Memory B cell (primary cell): ENCODE results near the gene SP4.

ENCODE experiments used
- ATAC-seq: fragments of 150-1000 bp; cut with Tn5 transposase; 2 replicates; pipeline ENCODE4 v1.10.0; 2021; ENCODE audit warnings: low read depth, mild to moderate bottlenecking, moderate library complexity
- DNase-seq, 2 donors: peaks; one replicate each; pipeline ENCODE4 v3.0.0; 2022; ENCODE audit warnings: low spot score in 2 of 2
- H3K27ac Mint-ChIP-seq: one replicate; pipeline ENCODE4 v1.8.0; 2022; ENCODE audit warnings: mild to moderate bottlenecking, moderate library complexity, mixed read lengths
- H3K27me3 Mint-ChIP-seq: one replicate; pipeline ENCODE4 v1.8.0; 2022; ENCODE audit warnings: mixed read lengths
- H3K36me3 Mint-ChIP-seq: one replicate; pipeline ENCODE4 v1.8.0; 2022; ENCODE audit warnings: mild to moderate bottlenecking, mixed read lengths
- H3K4me1 Mint-ChIP-seq: one replicate; pipeline ENCODE4 v1.8.0; 2022; ENCODE audit warnings: mixed read lengths
- H3K4me3 Mint-ChIP-seq: one replicate; pipeline ENCODE4 v1.8.0; 2022; ENCODE audit warnings: mild to moderate bottlenecking, moderate library complexity, mixed read lengths
- H3K9me3 Mint-ChIP-seq: one replicate; pipeline ENCODE4 v1.8.0; 2022; ENCODE audit warnings: mixed read lengths

SP4 gene

DNA sequence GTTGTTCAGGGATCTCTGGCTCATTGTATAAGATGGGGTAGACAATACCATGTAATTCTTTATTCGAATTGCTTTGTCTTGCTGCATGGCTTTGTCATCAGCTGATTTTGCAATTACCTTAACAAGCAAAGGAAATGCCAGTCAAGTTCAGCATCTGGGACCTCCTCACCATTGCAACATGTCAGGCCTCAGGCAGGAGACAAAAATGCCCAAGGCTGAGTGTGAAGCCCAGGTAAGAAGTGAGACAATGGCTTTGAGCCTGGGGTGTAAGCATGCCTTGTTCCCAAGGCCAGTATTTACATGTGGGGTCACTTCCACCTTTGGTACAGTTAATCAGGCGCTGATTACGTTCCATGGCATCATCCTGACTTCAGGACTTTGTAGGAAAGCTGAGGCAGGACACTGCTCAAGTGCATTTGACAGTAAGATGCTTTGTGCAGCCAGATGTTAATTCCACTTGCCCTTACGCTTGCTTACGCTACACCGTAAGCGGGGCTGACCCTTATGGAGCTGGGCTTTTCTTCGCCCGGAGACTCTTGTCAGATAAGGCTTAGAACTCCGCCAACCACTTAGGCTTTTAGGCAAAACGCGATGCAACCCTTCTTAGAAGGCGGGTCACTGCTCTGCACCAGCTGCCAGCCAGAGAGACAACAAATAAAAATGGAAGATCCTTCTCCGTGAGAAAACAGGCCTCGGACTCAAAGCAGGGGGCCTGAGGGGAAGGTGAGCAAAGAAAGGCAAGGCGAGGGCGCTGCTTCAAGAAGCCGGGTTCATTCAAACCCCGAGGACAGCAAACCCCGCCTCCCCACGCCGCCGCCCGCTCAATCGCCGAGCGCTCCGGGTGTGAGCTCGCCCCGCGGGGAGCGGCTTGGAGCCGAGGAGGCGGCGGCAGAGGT lies 1.3 kb upstream of the SP4 start:
- no peak for ATAC-seq
- H3K27me3 Mint-ChIP-seq: no peaks in the 10 kb centered on the region

DNA sequence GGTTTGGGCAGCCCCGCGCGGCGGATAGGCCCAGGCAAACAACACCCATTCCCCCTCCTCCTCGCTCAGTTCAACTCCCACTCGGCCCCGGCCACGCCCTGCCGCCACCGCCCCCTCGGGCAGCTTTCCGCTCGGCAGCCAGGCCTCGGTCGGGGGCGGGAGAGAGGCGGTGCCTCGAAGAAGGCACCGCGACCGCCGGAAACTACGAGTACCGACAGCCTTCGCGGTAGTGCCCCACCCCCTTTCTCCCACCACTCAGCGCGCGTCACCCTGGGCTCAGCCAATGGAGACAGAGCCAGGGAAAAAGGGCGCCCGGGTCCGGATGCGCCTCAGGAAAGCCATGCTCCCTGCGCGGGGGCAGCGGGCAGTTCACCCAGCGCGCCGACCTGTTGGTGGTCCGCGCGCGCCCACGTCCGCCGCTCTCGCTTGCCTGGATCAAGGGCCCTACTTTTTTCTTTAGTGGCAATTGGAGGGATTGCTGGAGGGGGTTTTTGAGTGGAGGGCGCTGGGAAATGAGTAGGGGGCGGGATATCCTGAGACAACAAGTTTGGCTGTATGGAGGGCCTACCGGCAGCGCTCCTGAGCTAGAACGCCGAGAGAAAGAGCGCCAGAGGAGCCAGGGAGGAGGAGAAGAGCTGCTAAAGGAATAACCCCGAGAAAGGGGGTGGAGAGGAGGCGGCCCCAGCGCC lies 557 bp upstream of the SP4 start:
- ATAC-seq (peak; percentile 71), DNase-seq (peak; percentile 97 to 100)
- peaks cover 27% of the 10 kb centered on the region for H3K4me1 Mint-ChIP-seq
- H3K9me3 Mint-ChIP-seq: no peaks in the 10 kb centered on the region
- H3K27ac Mint-ChIP-seq: peak overlapping the region; percentile 97
- H3K27me3 Mint-ChIP-seq: no peaks in the 10 kb centered on the region
- H3K36me3 Mint-ChIP-seq: peaks cover 15% of the 10 kb centered on the region
- peak overlapping the region; percentile 100 for H3K4me3 Mint-ChIP-seq

More for the DNA sequence above, 1.3 kb upstream of the SP4 start:
- H3K9me3 Mint-ChIP-seq: no peaks in the 10 kb centered on the region
- DNase-seq: no peak
- peaks cover 15% of the 10 kb centered on the region for H3K36me3 Mint-ChIP-seq
- H3K4me1 Mint-ChIP-seq: peaks cover 23% of the 10 kb centered on the region
- peak overlapping the region; percentile 97 for H3K27ac Mint-ChIP-seq
- peak overlapping the region; percentile 100 for H3K4me3 Mint-ChIP-seq

DNA sequence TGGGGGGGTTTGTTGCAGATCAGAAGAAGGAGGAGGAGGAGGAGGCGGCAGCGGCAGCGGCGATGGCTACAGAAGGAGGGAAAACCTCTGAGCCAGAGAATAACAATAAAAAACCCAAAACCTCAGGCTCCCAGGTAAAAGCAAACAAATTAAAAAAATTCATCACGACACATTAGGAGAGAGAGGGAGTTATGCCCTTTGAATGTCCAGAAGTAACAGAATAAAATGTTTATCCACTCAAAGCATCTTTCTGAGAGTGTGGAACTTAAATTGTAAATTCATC lies 717 bp downstream of the SP4 start:
- Mint-ChIP-seq H3K4me3 (peak overlapping the region; percentile 100), H3K36me3 (peaks cover 17% of the 10 kb centered on the region), H3K4me1 (peaks cover 36% of the 10 kb centered on the region), H3K27ac (peak overlapping the region; percentile 97), H3K9me3 (no peaks in the 10 kb centered on the region), H3K27me3 (no peaks in the 10 kb centered on the region)
- ATAC-seq (no peak), DNase-seq (no peak)

DNA sequence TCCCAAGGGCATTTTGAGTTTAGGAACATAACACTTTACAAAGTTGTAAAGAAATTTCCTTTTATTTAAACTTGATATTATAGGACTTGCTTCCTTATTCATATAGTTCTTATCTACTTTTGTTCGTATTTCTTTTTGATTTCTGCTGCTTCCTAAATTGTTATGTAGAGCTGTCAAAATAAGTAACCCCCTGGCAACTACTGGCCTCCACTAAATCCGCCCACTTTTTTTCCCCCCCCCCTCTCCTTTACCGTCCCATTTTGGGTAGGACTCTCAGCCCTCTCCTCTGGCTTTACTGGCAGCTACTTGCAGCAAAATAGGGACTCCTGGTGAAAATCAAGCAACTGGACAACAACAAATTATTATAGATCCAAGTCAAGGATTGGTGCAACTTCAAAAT lies 1.1 kb downstream of the SP4 start:
- Mint-ChIP-seq H3K27ac (peak overlapping the region; percentile 97), H3K9me3 (no peaks in the 10 kb centered on the region), H3K4me1 (peaks cover 37% of the 10 kb centered on the region), H3K4me3 (peak overlapping the region; percentile 100), H3K27me3 (no peaks in the 10 kb centered on the region), H3K36me3 (peaks cover 17% of the 10 kb centered on the region)
- ATAC-seq (no peak), DNase-seq (no peak)

DNA sequence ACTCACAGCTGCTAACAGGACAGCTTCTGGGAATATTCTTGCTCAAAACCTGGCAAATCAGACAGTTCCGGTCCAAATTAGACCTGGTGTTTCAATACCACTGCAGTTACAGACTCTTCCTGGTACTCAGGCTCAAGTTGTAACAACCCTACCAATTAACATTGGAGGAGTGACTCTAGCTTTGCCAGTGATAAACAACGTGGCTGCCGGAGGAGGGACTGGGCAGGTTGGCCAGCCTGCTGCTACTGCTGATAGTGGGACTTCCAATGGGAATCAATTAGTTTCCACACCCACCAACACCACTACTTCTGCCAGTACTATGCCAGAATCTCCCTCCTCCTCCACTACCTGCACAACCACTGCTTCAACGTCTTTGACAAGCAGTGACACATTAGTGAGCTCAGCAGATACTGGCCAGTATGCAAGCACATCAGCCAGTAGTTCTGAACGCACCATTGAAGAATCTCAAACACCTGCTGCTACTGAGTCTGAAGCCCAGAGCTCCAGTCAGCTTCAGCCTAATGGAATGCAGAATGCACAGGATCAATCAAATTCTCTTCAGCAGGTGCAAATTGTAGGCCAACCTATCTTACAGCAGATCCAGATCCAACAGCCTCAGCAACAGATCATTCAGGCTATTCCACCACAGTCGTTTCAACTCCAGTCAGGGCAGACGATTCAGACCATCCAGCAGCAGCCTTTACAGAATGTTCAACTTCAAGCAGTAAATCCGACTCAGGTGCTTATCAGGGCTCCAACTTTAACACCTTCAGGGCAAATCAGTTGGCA lies 2.1 kb downstream of the SP4 start:
- Mint-ChIP-seq H3K27me3 (no peaks in the 10 kb centered on the region), H3K9me3 (no peaks in the 10 kb centered on the region), H3K27ac (peak overlapping the region; percentile 63), H3K36me3 (peaks cover 17% of the 10 kb centered on the region), H3K4me1 (peaks cover 42% of the 10 kb centered on the region), H3K4me3 (peak overlapping the region; percentile 100)
- DNase-seq (no peak), ATAC-seq (no peak)

DNA sequence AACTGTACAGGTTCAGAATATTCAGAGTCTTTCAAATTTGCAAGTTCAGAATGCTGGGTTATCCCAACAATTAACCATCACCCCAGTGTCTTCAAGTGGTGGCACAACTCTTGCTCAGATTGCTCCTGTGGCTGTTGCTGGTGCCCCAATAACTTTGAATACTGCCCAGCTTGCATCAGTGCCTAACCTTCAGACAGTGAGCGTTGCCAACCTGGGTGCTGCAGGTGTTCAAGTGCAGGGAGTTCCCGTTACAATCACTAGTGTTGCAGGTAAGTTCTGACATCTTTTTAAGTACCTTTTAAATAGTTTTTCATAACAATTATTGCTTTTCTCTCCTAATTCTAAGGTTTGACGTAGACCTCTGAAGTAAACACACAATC lies 2.7 kb downstream of the SP4 start:
- Mint-ChIP-seq H3K27ac (peak overlapping the region; percentile 63), H3K36me3 (peaks cover 17% of the 10 kb centered on the region), H3K27me3 (no peaks in the 10 kb centered on the region)

DNA sequence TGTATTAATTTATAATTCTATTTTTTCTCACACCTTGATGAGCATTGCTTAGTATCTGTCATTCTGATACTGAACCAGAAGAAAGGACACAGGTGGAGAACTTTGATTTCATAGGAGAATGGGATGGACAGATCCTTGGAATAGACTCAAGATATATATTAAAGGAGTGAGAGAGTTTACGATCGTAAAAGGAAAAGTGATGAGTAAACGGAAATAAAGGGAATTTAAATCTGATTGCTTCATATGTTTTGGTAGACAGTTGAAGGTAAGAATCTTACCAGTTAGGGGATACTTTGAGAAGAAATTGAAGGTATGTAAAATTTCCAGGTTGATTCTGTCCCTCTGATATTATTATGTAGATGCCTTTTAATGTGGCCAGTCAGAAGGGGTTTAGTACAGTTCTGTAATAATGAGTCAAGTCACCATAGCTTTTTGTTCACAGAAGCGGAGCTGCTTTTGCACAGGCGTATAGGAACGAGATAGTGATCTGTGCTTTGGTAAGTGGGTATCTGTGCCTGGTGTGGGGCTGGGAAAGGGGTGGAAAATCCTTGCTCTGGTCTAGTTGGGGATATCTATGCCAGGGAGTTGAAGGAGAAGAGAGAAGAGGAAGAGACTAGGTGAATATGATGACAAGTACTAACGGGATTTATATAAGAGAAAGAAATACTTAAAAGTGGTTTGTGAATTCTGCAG lies 15.4 kb downstream of the SP4 start:
- ATAC-seq (no peak), DNase-seq (no peak)
- Mint-ChIP-seq H3K27me3 (no peaks in the 10 kb centered on the region), H3K4me3 (no peak overlapping the region), H3K36me3 (peaks cover 38% of the 10 kb centered on the region), H3K27ac (no peak overlapping the region), H3K4me1 (peaks cover 35% of the 10 kb centered on the region), H3K9me3 (no peaks in the 10 kb centered on the region)

More for the DNA sequence above, 2.7 kb downstream of the SP4 start:
- DNase-seq (no peak), ATAC-seq (no peak)
- Mint-ChIP-seq H3K4me1 (peaks cover 42% of the 10 kb centered on the region), H3K9me3 (no peaks in the 10 kb centered on the region), H3K4me3 (peak overlapping the region; percentile 100)

DNA sequence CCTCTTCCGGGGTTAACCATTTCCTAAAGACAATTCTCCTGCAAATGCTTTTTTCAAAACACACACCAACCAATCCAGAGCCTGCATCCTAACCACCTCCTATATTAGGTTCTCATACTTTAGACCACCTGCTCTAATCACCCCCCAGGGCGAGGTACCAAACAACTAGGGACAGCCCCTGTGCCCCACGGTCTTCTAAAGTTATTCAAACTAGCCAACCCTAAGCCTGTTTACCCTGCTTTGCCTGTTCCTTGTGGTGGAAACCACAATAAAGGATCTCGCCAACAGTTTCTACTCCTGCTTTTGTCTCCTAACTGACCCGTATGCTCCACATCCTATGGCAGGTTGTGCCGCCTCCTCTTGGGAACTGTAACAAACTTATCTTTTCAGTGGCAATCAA lies 21.1 kb downstream of the SP4 start:
- Mint-ChIP-seq H3K27ac (peak overlapping the region; percentile 12), H3K27me3 (no peaks in the 10 kb centered on the region), H3K4me3 (no peak overlapping the region), H3K4me1 (peaks cover 31% of the 10 kb centered on the region), H3K36me3 (peaks cover 39% of the 10 kb centered on the region), H3K9me3 (peaks cover 4% of the 10 kb centered on the region)
- ATAC-seq (no peak), DNase-seq (no peak)

DNA sequence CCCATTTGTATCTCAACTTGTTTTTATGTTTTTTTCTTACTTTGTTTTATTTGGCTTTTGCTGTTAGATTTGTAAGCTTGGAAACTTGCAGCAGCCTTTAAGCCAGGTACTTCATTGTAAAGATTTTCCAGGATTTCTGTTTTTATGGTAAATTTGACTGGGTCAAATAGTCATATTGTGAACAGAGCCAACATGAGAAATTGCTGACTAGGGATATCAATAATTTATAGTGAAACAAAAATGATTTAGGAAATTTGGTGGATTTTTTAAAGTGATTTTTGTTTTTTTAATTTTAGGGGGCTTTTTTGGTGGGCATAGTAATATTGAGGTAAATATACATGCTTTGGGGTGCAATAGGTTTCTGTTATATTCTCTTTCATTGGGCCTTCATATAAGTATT lies 22.2 kb downstream of the SP4 start:
- no peaks in the 10 kb centered on the region for H3K27me3 Mint-ChIP-seq
- no peak for DNase-seq
- no peak overlapping the region for H3K4me3 Mint-ChIP-seq
- ATAC-seq: no peak
- peaks cover 7% of the 10 kb centered on the region for H3K9me3 Mint-ChIP-seq
- H3K27ac Mint-ChIP-seq: no peak overlapping the region
- peaks cover 46% of the 10 kb centered on the region for H3K36me3 Mint-ChIP-seq
- H3K4me1 Mint-ChIP-seq: peaks cover 31% of the 10 kb centered on the region

DNA sequence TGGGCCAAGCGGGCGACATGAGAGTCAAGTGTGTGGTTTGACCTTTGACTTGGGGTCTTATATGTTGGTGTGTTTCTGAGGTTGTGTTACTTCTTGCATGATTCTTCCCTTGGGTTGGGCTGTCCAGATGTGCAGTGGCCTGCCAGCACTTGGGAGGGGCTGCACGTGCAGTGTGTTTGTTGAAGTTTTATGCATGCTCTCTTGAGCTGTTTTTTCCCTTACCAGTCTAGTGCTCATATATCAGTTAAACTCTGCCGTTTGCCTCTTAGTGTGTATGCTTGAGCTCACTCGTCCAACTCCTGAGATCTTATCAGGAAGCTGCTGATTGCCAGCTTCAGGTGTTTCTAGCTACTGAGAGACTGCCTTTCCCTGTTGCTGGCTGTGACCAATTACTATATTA lies 23.1 kb downstream of the SP4 start:
- DNase-seq (no peak), ATAC-seq (no peak)
- Mint-ChIP-seq H3K4me1 (peaks cover 31% of the 10 kb centered on the region), H3K9me3 (peaks cover 9% of the 10 kb centered on the region), H3K27me3 (no peaks in the 10 kb centered on the region), H3K36me3 (peaks cover 52% of the 10 kb centered on the region), H3K27ac (no peak overlapping the region), H3K4me3 (no peak overlapping the region)

DNA sequence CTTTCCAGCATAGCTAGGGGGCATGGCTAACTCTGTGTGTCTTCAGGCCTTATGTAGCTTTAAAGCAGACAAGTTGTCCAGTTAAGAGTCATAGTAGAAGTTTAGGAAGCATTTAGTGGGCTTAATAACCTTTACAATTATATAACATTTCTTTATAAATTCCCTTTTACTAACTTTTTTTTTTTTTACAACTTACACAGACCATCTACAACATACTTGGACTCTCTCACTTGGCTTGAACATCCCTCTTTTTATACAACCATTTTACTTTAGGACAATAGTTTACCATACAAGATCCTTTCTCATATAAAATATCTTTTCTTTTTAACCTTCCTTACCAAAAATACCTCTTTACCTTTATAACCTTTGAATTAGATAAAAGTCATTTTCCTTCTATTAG lies 26.3 kb downstream of the SP4 start:
- H3K27me3 Mint-ChIP-seq: no peaks in the 10 kb centered on the region
- H3K9me3 Mint-ChIP-seq: peaks cover 12% of the 10 kb centered on the region
- no peak for DNase-seq
- H3K4me3 Mint-ChIP-seq: no peak overlapping the region
- no peak overlapping the region for H3K27ac Mint-ChIP-seq
- peaks cover 19% of the 10 kb centered on the region for H3K4me1 Mint-ChIP-seq
- H3K36me3 Mint-ChIP-seq: peaks cover 49% of the 10 kb centered on the region
- no peak for ATAC-seq

DNA sequence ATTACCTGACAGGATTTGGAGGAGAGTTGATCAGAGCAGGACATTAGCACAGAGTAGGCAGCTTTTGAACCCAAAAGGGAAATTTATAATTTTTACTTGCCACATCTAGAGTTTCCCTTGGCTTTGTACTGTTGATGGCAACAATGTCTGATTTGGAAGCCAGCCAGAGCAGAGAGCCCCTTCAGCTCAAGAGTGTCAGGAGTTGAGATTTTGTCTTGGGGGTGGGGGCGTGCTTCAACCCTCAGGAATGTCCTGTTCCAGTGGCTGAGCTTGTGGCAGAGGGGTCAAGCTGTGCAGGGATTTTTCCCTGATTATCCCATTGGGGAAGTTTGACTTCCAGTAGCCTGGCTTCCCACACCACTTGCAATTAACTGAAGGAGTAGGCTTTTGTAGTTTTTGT lies 27.0 kb downstream of the SP4 start:
- peaks cover 19% of the 10 kb centered on the region for H3K4me1 Mint-ChIP-seq
- ATAC-seq: no peak
- peaks cover 12% of the 10 kb centered on the region for H3K9me3 Mint-ChIP-seq
- H3K4me3 Mint-ChIP-seq: no peak overlapping the region
- no peaks in the 10 kb centered on the region for H3K27me3 Mint-ChIP-seq
- no peak overlapping the region for H3K27ac Mint-ChIP-seq
- DNase-seq: no peak
- peaks cover 54% of the 10 kb centered on the region for H3K36me3 Mint-ChIP-seq

DNA sequence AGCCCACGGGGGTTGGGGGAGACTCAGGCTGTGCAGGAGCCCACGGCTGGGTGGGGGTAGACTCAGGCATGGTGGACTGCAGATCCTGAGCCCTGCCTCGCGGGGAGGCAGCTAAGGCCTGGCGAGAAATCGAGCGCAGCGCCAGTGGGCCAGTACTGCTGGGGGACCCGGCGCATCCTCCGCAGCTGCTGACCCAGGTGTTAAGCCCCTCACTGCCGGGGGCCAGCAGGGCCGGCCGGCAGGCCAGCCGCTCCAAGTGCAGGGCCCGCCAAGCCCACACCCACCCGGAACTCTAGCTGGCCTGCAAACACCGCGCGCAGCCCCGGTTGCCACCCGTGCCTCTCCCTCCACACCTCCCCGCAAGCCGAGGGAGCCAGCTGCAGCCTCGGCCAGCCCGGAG lies 33.4 kb downstream of the SP4 start:
- Mint-ChIP-seq H3K27ac (no peak overlapping the region), H3K4me1 (peaks cover 24% of the 10 kb centered on the region), H3K9me3 (peaks cover 2% of the 10 kb centered on the region), H3K36me3 (peaks cover 30% of the 10 kb centered on the region), H3K27me3 (no peaks in the 10 kb centered on the region), H3K4me3 (no peak overlapping the region)
- DNase-seq (no peak), ATAC-seq (no peak)

DNA sequence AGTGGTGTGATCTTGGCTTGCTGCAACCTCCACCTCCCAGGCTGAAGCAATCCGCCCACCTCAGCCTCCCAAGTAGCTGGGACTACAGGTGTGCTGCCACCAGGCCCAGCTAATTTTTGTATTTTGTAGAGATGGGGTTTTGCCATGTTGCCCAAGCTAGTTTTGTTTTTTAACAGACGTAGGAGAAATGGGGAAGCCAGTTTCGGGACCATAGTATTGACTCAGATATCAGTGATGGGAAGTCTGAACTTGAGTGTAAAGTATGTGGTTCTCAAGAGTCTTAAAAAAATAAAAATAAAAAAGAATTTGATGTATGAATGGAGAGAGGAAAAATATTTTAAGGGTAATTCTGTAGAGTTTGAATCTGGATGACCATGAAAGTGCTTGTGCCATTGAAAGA lies 34.2 kb downstream of the SP4 start:
- Mint-ChIP-seq H3K4me3 (no peak overlapping the region), H3K36me3 (peaks cover 26% of the 10 kb centered on the region), H3K27me3 (no peaks in the 10 kb centered on the region), H3K27ac (no peak overlapping the region), H3K9me3 (no peaks in the 10 kb centered on the region), H3K4me1 (peaks cover 22% of the 10 kb centered on the region)
- DNase-seq (no peak), ATAC-seq (no peak)
